CD4-positive, alpha-beta T cell treated with Interleukin-12 subunit alpha and Interleukin-12 subunit beta, for 1 hour (primary cell): Measurements from ENCODE around the gene ZNF569.
"Not testable (repeated sequence)": the region's sequence is repeated elsewhere in the genome, so short reads cannot be mapped to it uniquely, and the experiment has no call there.

Experiments
- DNase-seq: peaks from one replicate; pipeline ENCODE4 v3.0.0-alpha.2; 2020

The ZNF569 gene

DNA sequence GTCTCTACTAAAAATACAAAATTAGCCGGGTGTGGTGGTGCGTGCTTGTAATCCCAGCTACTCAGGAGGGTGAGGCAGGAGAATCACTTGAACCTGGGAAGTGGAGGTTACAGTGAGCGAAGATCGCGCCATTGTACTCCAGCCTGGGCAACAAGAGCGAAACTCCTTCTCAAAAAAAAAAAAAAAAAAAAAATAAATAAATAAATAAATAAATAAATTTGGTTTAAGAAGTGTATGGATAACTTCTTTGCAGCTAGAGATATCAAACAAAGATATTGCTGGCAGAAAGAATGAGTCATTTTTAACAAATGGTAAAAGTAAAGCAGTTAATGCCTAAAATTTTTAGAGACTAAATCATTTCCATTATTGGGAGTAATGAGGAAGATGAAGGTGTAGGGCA is 75.8 kb downstream of the ZNF569 start:
- DNase-seq: not testable (repeated sequence)

DNA sequence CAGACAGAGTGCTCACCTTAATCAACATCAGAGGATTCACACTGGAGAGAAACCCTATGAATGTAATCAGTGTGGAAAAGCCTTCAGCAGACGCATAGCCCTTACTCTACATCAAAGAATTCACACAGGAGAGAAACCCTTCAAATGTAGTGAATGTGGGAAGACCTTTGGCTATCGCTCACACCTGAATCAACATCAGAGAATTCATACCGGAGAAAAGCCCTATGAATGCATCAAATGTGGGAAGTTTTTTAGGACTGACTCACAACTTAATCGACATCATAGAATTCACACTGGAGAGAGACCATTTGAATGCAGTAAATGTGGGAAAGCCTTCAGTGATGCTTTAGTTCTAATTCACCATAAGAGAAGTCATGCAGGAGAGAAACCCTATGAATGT is 78.0 kb downstream of the ZNF569 start:
- no peak for DNase-seq

DNA sequence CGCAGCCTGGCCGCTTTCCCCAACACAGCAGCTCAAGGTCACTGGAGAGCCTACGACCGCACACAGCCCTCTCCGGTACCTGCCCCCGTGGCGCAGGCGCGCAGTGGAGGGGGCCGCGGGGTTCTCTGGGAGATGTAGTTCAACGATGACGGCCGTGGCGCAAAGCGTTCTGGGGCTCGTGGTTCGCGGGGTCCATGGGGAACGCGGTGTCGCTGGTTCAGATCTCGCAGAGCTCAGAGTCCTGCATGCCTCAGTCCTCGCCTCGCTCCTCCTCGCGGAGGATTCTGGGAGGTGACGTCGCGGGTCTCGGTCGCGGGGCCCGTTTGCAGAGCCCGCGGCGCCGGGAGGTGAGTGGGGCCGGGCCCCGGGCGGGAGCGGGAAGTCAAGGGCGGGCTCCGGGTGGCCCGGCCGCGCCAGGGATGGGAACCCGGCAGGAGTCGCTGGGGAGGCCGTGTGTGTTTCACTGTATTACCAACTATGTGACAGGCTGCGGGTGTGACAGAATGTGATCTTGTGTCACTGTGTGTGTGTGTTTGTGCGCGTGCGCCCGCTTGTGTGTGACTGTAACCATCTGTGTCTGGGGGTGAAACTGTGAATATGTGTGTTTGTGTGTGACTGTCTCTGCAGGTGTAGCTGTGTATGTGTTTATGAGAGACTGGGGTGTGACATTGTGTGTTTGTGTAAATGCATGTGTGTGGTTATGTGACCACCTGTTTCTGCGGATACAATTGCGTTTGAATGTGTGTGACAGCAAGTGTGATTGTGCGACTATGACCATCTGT is 96.2 kb downstream of the ZNF569 start, which contains the start of gene ZNF527:
Gene ZNF527, plus strand, starts transcription at position 220 of the 782 bp plus-strand sequence. CDS start 3,100 bp downstream, outside the sequence.
- peak; percentile 98 for DNase-seq

DNA sequence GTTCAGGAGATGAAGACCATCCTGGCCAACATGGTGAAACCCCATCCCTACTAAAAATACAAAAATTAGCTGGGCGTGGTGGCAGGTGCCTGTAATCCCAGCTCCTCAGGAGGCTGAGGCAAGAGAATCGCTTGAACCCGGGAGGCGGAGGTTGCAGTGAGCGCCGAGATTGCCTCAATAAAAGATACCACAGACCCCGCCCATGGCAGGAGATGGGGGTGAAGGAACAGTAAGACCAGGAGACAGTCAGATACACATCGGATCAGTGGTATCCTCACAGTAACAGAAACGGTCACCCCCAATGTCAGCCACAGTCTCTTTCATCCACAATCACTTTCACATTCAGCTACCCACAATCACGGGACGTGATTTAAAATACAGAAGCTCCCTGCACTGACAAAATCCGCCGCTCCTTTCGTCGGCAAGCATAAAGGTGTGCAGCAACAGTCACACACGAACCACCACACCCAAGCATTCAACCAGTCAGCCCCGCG is 96.8 kb downstream of the ZNF569 start:
- DNase-seq: not testable (repeated sequence)

DNA sequence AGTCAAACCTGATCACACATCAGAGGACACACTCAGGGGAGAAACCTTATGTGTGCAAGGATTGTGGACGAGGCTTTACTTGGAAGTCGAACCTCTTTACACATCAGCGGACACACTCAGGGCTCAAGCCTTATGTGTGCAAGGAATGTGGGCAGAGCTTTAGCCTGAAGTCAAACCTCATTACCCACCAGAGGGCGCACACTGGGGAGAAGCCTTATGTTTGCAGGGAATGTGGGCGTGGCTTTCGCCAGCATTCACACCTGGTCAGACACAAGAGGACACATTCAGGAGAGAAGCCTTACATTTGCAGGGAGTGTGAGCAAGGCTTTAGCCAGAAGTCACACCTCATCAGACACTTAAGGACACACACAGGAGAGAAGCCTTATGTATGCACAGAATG is 104.5 kb downstream of the ZNF569 start:
- peak; percentile 1 for DNase-seq

DNA sequence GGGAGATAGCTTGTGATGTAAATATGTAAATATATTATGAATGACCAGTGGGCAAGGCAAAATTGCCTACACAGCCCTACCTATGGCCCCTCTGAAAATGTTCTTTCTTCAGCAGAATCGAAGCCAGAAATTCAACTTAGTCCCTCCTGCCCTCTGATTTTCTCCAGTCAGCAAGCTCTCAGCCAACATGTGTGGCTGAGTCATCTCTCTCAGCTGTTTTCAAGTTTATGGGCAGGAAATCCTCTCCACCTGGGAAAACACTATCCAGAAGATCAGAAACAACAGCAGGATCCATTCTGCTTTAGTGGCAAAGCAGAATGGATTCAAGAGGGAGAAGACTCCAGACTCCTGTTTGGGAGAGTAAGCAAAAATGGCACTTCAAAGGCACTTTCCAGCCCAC is 105.2 kb downstream of the ZNF569 start:
- DNase-seq: no peak
